NCI-H2081 treated with DMSO at 0.1 percent for 48 hours (cell line): ENCODE data around the gene PLCD3.

Experiments used
- DNase-seq: peaks from one replicate; lab custom pipeline; 2025; lab: John Stamatoyannopoulos, UW

The PLCD3 gene

GRCh38 chr17:45070001-45070400 is 62.3 kb downstream of the PLCD3 start:
- DNase-seq, result no peak

- no peak for DNase-seq
Measured at GRCh38 chr17:45067637-45068036, 64.7 kb downstream of the PLCD3 start.

- DNase-seq, result no peak
Measured at GRCh38 chr17:45063198-45063597, 69.1 kb downstream of the PLCD3 start.

GRCh38 chr17:45061606-45062205 is 70.6 kb downstream of the PLCD3 start:
- no peak for DNase-seq

GRCh38 chr17:45060797-45061605 is 71.3 kb downstream of the PLCD3 start, which contains the start of gene NMT1:
Gene NMT1, plus strand, starts transcription at chr17:45061317. Its CDS starts 13 bp downstream, at chr17:45061330.
- peak; percentile 99 for DNase-seq

- DNase-seq, result no peak
Measured at GRCh38 chr17:45060382-45060796, 71.9 kb downstream of the PLCD3 start.
